ENCODE measurements around the gene IGFL1. TPM values are rescaled to one million over a fixed set of nuclear protein-coding genes. Genes with fewer than 3 reads are reported as not detected.

The IGFL1 gene
- total and polyA plus RNA-seq, 2 donors (not counting 1 experiment from before 2014, with no cell fraction given): 0.15 TPM; not detected in 1

DNA sequence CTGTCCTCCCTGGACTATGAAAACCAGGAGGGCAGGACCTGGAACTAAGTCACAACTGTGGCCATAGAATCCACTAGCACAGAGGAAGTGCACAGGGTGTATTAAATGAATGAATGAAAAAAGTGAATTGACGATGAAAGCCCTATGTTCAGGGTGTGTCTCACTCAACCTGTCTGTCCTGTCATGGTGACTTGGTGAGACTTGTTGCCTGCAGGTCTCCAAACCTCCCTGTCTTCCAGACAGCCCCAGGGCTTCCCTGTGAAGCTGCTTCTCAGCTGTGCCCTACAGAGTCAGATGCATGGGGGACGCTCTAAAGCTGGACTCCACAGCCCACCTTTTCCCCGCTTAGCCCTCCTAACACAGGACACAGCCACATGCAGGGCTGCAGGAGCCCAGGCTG, 4.8 kb upstream of the IGFL1 start:
- Histone ChIP-seq H3K4me3 (ENCODE audit: control extremely low read depth in 1 of 5, extremely low read depth in 1 of 5, insufficient read depth in 1 of 5, low read depth in 2 of 5, low read length in 4 of 5) (no peak overlapping the region), H4K20me1 (ENCODE audit: control insufficient read depth, insufficient read depth, low read length, poor library complexity, severe bottlenecking) (no peaks in the 10 kb centered on the region), H3K4me2 (replicated peaks; ENCODE audit: low read depth, low read length, poor library complexity, severe bottlenecking) (no peak overlapping the region), H3K79me2 (ENCODE audit: control insufficient read depth, insufficient read depth, low read length) (no peaks in the 10 kb centered on the region), H3K27ac (ENCODE audit: low read length in 2 of 2) (no peak overlapping the region), H3K9me3 (ENCODE audit: control extremely low read depth in 1 of 3, control insufficient read depth in 2 of 3, insufficient read depth in 1 of 3, low read length in 2 of 3) (no peaks in the 10 kb centered on the region), H3K36me3 (replicated peaks in 1 of 2; ENCODE audit: control extremely low read depth in 1 of 2, control insufficient read depth in 1 of 2, extremely low read depth in 1 of 2, insufficient read depth in 2 of 2, low read length in 1 of 2) (no peaks in the 10 kb centered on the region), H2AFZ (ENCODE audit: insufficient read depth, low read depth, low read length, poor library complexity, severe bottlenecking) (no peak overlapping the region), H3K9ac (ENCODE audit: low read length) (no peak overlapping the region), H3K4me1 (ENCODE audit: control insufficient read depth in 2 of 2, insufficient read depth in 2 of 2, low read length in 2 of 2) (no peaks in the 10 kb centered on the region), H3K27me3 (replicated peaks in 1 of 4; ENCODE audit: control extremely low read depth in 1 of 4, control insufficient read depth in 3 of 4, insufficient read depth in 4 of 4, low read length in 3 of 4) (peaks cover 0 to 11% (median 0%) of the 10 kb centered on the region in 4 experiments)
- Mint-ChIP-seq H3K4me1 (no peaks in the 10 kb centered on the region), H3K9me3 (ENCODE audit: insufficient read depth) (no peaks in the 10 kb centered on the region), H3K4me3 (no peak overlapping the region), H3K27ac (no peak overlapping the region), H3K27me3 (peaks cover 34% of the 10 kb centered on the region)
- DNase-seq: no peak
- POLR2A ChIA-PET: no interaction called here
- CTCF ChIA-PET: no interaction called here
- no peak for ATAC-seq (ENCODE audit: low read depth)
- WGBS (ENCODE audit: insufficient coverage): 86% methylated on average over 2 of the region's 3 CpGs
- no peak for TF ChIP-seq EZH2 (IDR thresholded peaks at IDR 0.05; ENCODE audit: borderline replicate concordance, insufficient read depth, low read depth, low read length, poor library complexity, severe bottlenecking)
- TF ChIP-seq CTCF (IDR thresholded peaks at IDR 0.05): no peak
- intact Hi-C loops (cut with micrococcal nuclease): no loop called here

DNA sequence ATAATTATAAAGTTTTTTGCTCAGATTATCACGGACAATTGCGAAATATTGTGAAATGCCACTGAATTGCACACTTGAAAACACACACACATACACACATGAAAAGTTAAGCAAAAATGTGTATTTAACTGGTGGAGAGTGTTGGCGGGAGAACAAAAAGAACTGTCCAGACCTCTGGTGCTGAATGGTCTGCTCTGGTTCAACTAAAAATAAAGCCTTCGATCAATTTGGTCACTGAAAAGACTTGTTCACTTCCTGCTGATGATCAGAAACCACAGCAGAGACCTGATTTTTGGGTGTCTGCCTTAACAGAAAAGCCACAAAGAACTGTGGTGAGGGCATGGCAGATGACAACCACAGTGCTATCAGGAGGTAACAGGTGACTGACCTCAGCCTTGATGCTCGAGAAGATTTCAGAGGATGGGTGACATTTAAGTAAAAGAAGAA, 4.0 kb upstream of the IGFL1 start:
- H3K27me3 ChIP-seq (replicated peaks in 1 of 4; ENCODE audit: control extremely low read depth in 1 of 4, control insufficient read depth in 3 of 4, insufficient read depth in 4 of 4, low read length in 3 of 4): peaks cover 0 to 7% (median 0%) of the 10 kb centered on the region in 4 experiments
- no peaks in the 10 kb centered on the region for H3K9me3 ChIP-seq (ENCODE audit: control extremely low read depth in 1 of 3, control insufficient read depth in 2 of 3, insufficient read depth in 1 of 3, low read length in 2 of 3)
- no peak for ATAC-seq (ENCODE audit: low read depth)
- H2AFZ ChIP-seq (ENCODE audit: insufficient read depth, low read depth, low read length, poor library complexity, severe bottlenecking): no peak overlapping the region
- H3K4me3 ChIP-seq (ENCODE audit: control extremely low read depth in 1 of 5, extremely low read depth in 1 of 5, insufficient read depth in 1 of 5, low read depth in 2 of 5, low read length in 4 of 5): no peak overlapping the region
- no peak for DNase-seq
- intact Hi-C loops (cut with micrococcal nuclease): no loop called here
- H3K4me1 ChIP-seq (ENCODE audit: control insufficient read depth in 2 of 2, insufficient read depth in 2 of 2, low read length in 2 of 2): no peaks in the 10 kb centered on the region
- ChIA-PET CTCF (no interaction called here), POLR2A (no interaction called here)
- no peaks in the 10 kb centered on the region for H3K9me3 Mint-ChIP-seq (ENCODE audit: insufficient read depth)
- no peak overlapping the region for H3K4me3 Mint-ChIP-seq
- no peak overlapping the region for H3K4me2 ChIP-seq (replicated peaks; ENCODE audit: low read depth, low read length, poor library complexity, severe bottlenecking)
- H3K79me2 ChIP-seq (ENCODE audit: control insufficient read depth, insufficient read depth, low read length): no peaks in the 10 kb centered on the region
- peaks cover 31% of the 10 kb centered on the region for H3K27me3 Mint-ChIP-seq
- H3K27ac ChIP-seq (ENCODE audit: low read length in 2 of 2): no peak overlapping the region
- H4K20me1 ChIP-seq (ENCODE audit: control insufficient read depth, insufficient read depth, low read length, poor library complexity, severe bottlenecking): no peaks in the 10 kb centered on the region
- TF ChIP-seq CTCF (IDR thresholded peaks at IDR 0.05) (no peak), EZH2 (IDR thresholded peaks at IDR 0.05; ENCODE audit: borderline replicate concordance, insufficient read depth, low read depth, low read length, poor library complexity, severe bottlenecking) (no peak)
- no peak overlapping the region for H3K27ac Mint-ChIP-seq
- no peaks in the 10 kb centered on the region for H3K4me1 Mint-ChIP-seq
- H3K36me3 ChIP-seq (replicated peaks in 1 of 2; ENCODE audit: control extremely low read depth in 1 of 2, control insufficient read depth in 1 of 2, extremely low read depth in 1 of 2, insufficient read depth in 2 of 2, low read length in 1 of 2): no peaks in the 10 kb centered on the region
- WGBS (ENCODE audit: insufficient coverage): 23% methylated on average over 3 of the region's 5 CpGs
- H3K9ac ChIP-seq (ENCODE audit: low read length): no peak overlapping the region

Data from B cell (primary cell).